DND-41 (cell line): ENCODE measurements around the gene CHSY3.

Experiments
- ATAC-seq: fragments of 200-7000 bp; cut with Tn5 transposase; 3 replicates; pipeline ENCODE4 v1.9.1; 2021; ENCODE audit warnings: low read depth; ENCODE audit not compliant: insufficient read depth
- DNase-seq: peaks from one replicate; pipeline ENCODE4 v3.0.0-alpha.2; 2020
- H2AFZ ChIP-seq: 2 replicates; pipeline ENCODE4 v1.6.0; 2012; ENCODE audit warnings: low read depth, low read length
- H3K27ac ChIP-seq: 2 replicates; pipeline ENCODE4 v1.5.1; 2012; ENCODE audit warnings: low read length, inconsistent platforms
- H3K27me3 ChIP-seq: fragments of 200-600 bp; sonication (generic); 2 replicates; pipeline ENCODE4 v1.6.0; 2012; ENCODE audit warnings: low read length, mild to moderate bottlenecking, inconsistent platforms; ENCODE audit not compliant: insufficient read depth, poor library complexity
- H3K36me3 ChIP-seq: 2 replicates; pipeline ENCODE4 v1.5.1; 2012; ENCODE audit warnings: low read length, inconsistent platforms; ENCODE audit not compliant: insufficient read depth
- H3K4me1 ChIP-seq: 2 replicates; pipeline ENCODE4 v1.5.1; 2012; ENCODE audit warnings: mild to moderate bottlenecking, low read length; ENCODE audit not compliant: insufficient read depth
- H3K4me2 ChIP-seq: 2 replicates; pipeline ENCODE4 v1.6.0; 2012; ENCODE audit warnings: mild to moderate bottlenecking, moderate library complexity, low read length, inconsistent platforms; ENCODE audit not compliant: insufficient read depth
- H3K4me3 ChIP-seq, 2 experiments: fragments of 200-600 bp in 1 of 2; shearing (Covaris generic) in 1 of 2; 2 replicates each; pipeline ENCODE4 v1.5.1; 2012 to 2016; ENCODE audit warnings: inconsistent platforms in 2 of 2, low read length in 2 of 2, mild to moderate bottlenecking in 2 of 2, low read depth in 1 of 2, moderate library complexity in 1 of 2
- H3K79me2 ChIP-seq: 2 replicates; pipeline ENCODE4 v1.6.0; 2012; ENCODE audit warnings: low read length, inconsistent platforms; ENCODE audit not compliant: insufficient read depth
- H3K9ac ChIP-seq: 2 replicates; pipeline ENCODE4 v1.6.0; 2012; ENCODE audit warnings: low read depth, mild to moderate bottlenecking, inconsistent platforms, low read length, moderate library complexity
- H3K9me3 ChIP-seq: 2 replicates; pipeline ENCODE4 v1.5.1; 2012; ENCODE audit warnings: low read length, moderate library complexity, mild to moderate bottlenecking, inconsistent platforms; ENCODE audit not compliant: insufficient read depth, severe bottlenecking
- H4K20me1 ChIP-seq: 2 replicates; pipeline ENCODE4 v1.6.0; 2012; ENCODE audit warnings: low read length; ENCODE audit not compliant: insufficient read depth
- EZH2 ChIP-seq: IDR thresholded peaks from 3 replicates; pipeline ENCODE4 v1.6.1; 2012; ENCODE audit warnings: borderline replicate concordance, low read depth, mild to moderate bottlenecking, moderate library complexity, low read length, inconsistent platforms; ENCODE audit not compliant: severe bottlenecking
- TF ChIP-seq, protein P1 (sequence below): IDR thresholded peaks from 2 replicates; pipeline ENCODE4 v1.5.1; 2012; ENCODE audit warnings: borderline replicate concordance, low read length, moderate library complexity, mild to moderate bottlenecking; ENCODE audit not compliant: poor library complexity, severe bottlenecking; ENCODE audit errors: extremely low read depth

The CHSY3 gene

DNA sequence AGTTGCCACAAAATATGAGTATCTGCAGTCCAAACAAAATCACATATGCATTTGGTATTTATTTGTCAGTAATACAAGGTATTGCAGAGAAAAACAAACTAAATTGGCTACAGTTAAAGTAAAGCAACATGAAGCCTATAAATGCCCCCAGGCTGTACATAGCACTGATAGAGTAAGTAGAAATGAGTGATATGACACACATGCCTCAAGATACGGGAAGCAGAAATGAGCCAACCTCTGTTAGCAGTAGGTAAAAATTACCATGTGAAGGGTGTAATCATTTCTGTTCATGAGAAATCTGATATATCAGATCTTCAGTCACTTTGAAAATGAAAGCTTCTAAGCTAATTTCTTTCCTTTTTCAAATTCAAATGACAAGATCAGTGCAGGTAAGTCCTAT, 131.1 kb downstream of the CHSY3 start:
- DNase-seq (no peak), ATAC-seq (no peak)
- no peak overlapping the region for H3K4me2 ChIP-seq
- H3K9me3 ChIP-seq: no peaks in the 10 kb centered on the region
- H3K9ac ChIP-seq: no peak overlapping the region
- no peaks in the 10 kb centered on the region for H4K20me1 ChIP-seq
- no peaks in the 10 kb centered on the region for H3K36me3 ChIP-seq
- H3K27ac ChIP-seq: no peak overlapping the region
- H3K79me2 ChIP-seq: no peaks in the 10 kb centered on the region
- no peak overlapping the region for H3K4me3 ChIP-seq
- H3K27me3 ChIP-seq: no peaks in the 10 kb centered on the region
- H2AFZ ChIP-seq: no peak overlapping the region
- TF ChIP-seq, protein P1, sequence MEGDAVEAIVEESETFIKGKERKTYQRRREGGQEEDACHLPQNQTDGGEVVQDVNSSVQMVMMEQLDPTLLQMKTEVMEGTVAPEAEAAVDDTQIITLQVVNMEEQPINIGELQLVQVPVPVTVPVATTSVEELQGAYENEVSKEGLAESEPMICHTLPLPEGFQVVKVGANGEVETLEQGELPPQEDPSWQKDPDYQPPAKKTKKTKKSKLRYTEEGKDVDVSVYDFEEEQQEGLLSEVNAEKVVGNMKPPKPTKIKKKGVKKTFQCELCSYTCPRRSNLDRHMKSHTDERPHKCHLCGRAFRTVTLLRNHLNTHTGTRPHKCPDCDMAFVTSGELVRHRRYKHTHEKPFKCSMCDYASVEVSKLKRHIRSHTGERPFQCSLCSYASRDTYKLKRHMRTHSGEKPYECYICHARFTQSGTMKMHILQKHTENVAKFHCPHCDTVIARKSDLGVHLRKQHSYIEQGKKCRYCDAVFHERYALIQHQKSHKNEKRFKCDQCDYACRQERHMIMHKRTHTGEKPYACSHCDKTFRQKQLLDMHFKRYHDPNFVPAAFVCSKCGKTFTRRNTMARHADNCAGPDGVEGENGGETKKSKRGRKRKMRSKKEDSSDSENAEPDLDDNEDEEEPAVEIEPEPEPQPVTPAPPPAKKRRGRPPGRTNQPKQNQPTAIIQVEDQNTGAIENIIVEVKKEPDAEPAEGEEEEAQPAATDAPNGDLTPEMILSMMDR: no peak
- no peak for TF ChIP-seq EZH2
- no peaks in the 10 kb centered on the region for H3K4me1 ChIP-seq

DNA sequence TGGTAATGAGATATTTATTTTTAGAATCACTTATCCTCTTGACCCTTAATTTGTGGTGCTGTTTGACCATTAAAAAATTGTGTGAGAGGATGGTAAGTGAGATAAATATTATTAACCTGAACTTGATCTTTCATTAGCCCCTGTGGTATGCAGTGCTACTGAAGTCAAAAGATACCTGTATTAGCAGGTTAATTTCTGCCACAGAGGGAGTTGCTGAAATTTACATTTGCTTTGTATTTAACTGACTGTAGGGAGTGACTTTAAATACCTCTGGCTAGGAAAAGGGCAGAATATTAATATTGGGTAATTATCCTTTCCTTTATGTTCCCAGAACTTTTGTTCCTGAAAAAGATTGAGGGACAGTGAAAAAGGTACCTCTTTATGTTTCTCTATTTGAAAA, 133.6 kb downstream of the CHSY3 start:
- no peak for DNase-seq
- Histone ChIP-seq H2AFZ (no peak overlapping the region), H3K9me3 (no peaks in the 10 kb centered on the region), H4K20me1 (no peaks in the 10 kb centered on the region), H3K79me2 (no peaks in the 10 kb centered on the region), H3K4me3 (no peak overlapping the region), H3K27me3 (no peaks in the 10 kb centered on the region), H3K4me1 (no peaks in the 10 kb centered on the region), H3K36me3 (no peaks in the 10 kb centered on the region), H3K4me2 (no peak overlapping the region), H3K27ac (no peak overlapping the region), H3K9ac (no peak overlapping the region)
- no peak for ATAC-seq
- TF ChIP-seq EZH2: no peak
- TF ChIP-seq, protein P1: no peak

DNA sequence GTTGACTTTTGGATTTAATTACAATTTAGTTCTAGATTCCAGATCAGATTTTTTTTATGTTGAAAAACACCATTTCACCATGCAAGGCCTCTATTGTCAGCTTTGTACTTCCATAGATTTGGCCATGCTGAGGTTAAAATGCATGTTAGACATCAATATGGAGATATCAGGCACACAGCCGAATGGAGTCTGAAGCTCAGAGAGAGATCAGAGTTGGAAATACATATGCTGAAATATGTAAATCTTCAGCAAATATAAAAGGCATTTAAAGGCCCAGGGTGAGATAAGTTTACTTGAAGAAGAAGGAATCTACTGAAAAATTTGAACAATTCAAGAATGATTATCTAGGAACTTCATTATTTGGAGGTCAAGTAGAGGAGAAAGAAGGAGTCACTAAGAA, 139.6 kb downstream of the CHSY3 start:
- Histone ChIP-seq H3K4me2 (no peak overlapping the region), H3K79me2 (no peaks in the 10 kb centered on the region), H3K9me3 (no peaks in the 10 kb centered on the region), H3K27me3 (no peaks in the 10 kb centered on the region), H3K36me3 (no peaks in the 10 kb centered on the region), H3K27ac (no peak overlapping the region), H4K20me1 (no peaks in the 10 kb centered on the region), H3K4me3 (no peak overlapping the region), H2AFZ (no peak overlapping the region), H3K4me1 (no peaks in the 10 kb centered on the region), H3K9ac (no peak overlapping the region)
- ATAC-seq (no peak), DNase-seq (no peak)
- TF ChIP-seq, protein P1: no peak
- no peak for TF ChIP-seq EZH2

DNA sequence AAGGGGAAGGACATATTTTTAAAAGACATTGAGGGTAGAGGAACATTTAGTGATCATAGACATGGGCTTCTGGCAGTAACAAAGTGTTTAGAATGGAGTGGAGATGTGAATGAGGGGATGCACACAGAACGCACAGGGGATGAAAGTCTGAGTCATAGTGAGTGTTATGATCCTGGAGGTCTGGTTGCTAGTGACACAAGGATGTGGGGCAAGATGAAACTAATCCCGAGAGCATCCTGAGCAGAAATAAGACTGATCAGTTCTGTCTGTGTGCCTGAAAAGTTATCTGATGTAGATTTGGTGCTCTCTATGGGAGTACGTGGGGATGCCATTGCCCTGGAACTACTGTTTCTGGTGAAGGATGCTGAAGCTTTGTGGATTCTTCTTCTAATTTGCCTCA, 141.1 kb downstream of the CHSY3 start:
- Histone ChIP-seq H4K20me1 (no peaks in the 10 kb centered on the region), H3K79me2 (no peaks in the 10 kb centered on the region), H3K9me3 (no peaks in the 10 kb centered on the region), H3K4me3 (no peak overlapping the region), H3K27ac (no peak overlapping the region), H3K9ac (no peak overlapping the region), H2AFZ (no peak overlapping the region), H3K36me3 (no peaks in the 10 kb centered on the region), H3K27me3 (no peaks in the 10 kb centered on the region), H3K4me1 (no peaks in the 10 kb centered on the region), H3K4me2 (no peak overlapping the region)
- TF ChIP-seq EZH2: no peak
- TF ChIP-seq, protein P1: no peak
- no peak for ATAC-seq
- DNase-seq: no peak
